ENCODE measurements around the gene NPVF. TPM values are rescaled to one million over a fixed set of nuclear protein-coding genes. Genes with fewer than 3 reads are reported as not detected.

Gene NPVF
- not detected in 2 replicates for total RNA-seq (2014; rRNA removed; shearing (Covaris generic))
- not detected in 2 replicates for polyA plus RNA-seq (2015; cell fraction: cytosol; rRNA removed)
- polyA plus RNA-seq (2015; cell fraction: nucleus; rRNA removed): not detected in 2 replicates

- in situ Hi-C loops (cut with HindIII; ENCODE audit: low pct_unique_long_range_greater_than_20kb, low sequenced_read_pairs): no loop called here
- DNase-seq (ENCODE audit: low read depth, low spot score): no peak
Observed at GRCh38 chr7:25228386-25228785, at the start of gene NPVF. Gene NPVF, minus strand, starts transcription at chr7:25228486. Its CDS starts 47 bp downstream, at chr7:25228439.

- no peak for DNase-seq (ENCODE audit: low read depth, low spot score)
- in situ Hi-C loops (cut with HindIII; ENCODE audit: low pct_unique_long_range_greater_than_20kb, low sequenced_read_pairs): no loop called here
Observed at GRCh38 chr7:25272265-25272664, 44.0 kb upstream of the NPVF start.

- no peak for DNase-seq (ENCODE audit: low read depth, low spot score)
Observed at GRCh38 chr7:25263337-25263736, 35.1 kb upstream of the NPVF start.

GRCh38 chr7:25262586-25262985, 34.3 kb upstream of the NPVF start:
- no peak for DNase-seq (ENCODE audit: low read depth, low spot score)
- in situ Hi-C loops (cut with HindIII; ENCODE audit: low pct_unique_long_range_greater_than_20kb, low sequenced_read_pairs): no loop called here

More at GRCh38 chr7:25263337-25263736, 35.1 kb upstream of the NPVF start:
- in situ Hi-C loops (cut with HindIII; ENCODE audit: low pct_unique_long_range_greater_than_20kb, low sequenced_read_pairs): no loop called here

GRCh38 chr7:25261545-25262140, 33.4 kb upstream of the NPVF start:
- in situ Hi-C loops (cut with HindIII; ENCODE audit: low pct_unique_long_range_greater_than_20kb, low sequenced_read_pairs): no loop called here
- DNase-seq (ENCODE audit: low read depth, low spot score): no peak

- in situ Hi-C loops (cut with HindIII; ENCODE audit: low pct_unique_long_range_greater_than_20kb, low sequenced_read_pairs): no loop called here
- DNase-seq (ENCODE audit: low read depth, low spot score): peak; percentile 22
Observed at GRCh38 chr7:25260862-25261494, 32.7 kb upstream of the NPVF start.

- DNase-seq (ENCODE audit: low read depth, low spot score): peak; percentile 93
- in situ Hi-C loops (cut with HindIII; ENCODE audit: low pct_unique_long_range_greater_than_20kb, low sequenced_read_pairs): no loop called here
Observed at GRCh38 chr7:25259487-25260243, 31.4 kb upstream of the NPVF start.

GRCh38 chr7:25256333-25256819, 28.1 kb upstream of the NPVF start:
- in situ Hi-C loops (cut with HindIII; ENCODE audit: low pct_unique_long_range_greater_than_20kb, low sequenced_read_pairs): no loop called here

GRCh38 chr7:25255611-25256332, 27.5 kb upstream of the NPVF start:
- in situ Hi-C loops (cut with HindIII; ENCODE audit: low pct_unique_long_range_greater_than_20kb, low sequenced_read_pairs): no loop called here
- no peak for DNase-seq (ENCODE audit: low read depth, low spot score)

More at GRCh38 chr7:25256333-25256819, 28.1 kb upstream of the NPVF start:
- DNase-seq (ENCODE audit: low read depth, low spot score): no peak

GRCh38 chr7:25254604-25255003, 26.3 kb upstream of the NPVF start:
- in situ Hi-C loops (cut with HindIII; ENCODE audit: low pct_unique_long_range_greater_than_20kb, low sequenced_read_pairs): no loop called here
- no peak for DNase-seq (ENCODE audit: low read depth, low spot score)

GRCh38 chr7:25253714-25254113, 25.4 kb upstream of the NPVF start:
- no peak for DNase-seq (ENCODE audit: low read depth, low spot score)
- in situ Hi-C loops (cut with HindIII; ENCODE audit: low pct_unique_long_range_greater_than_20kb, low sequenced_read_pairs): no loop called here

- DNase-seq (ENCODE audit: low read depth, low spot score): no peak
- in situ Hi-C loops (cut with HindIII; ENCODE audit: low pct_unique_long_range_greater_than_20kb, low sequenced_read_pairs): no loop called here
Observed at GRCh38 chr7:25250386-25250785, 22.1 kb upstream of the NPVF start.

- no peak for DNase-seq (ENCODE audit: low read depth, low spot score)
- in situ Hi-C loops (cut with HindIII; ENCODE audit: low pct_unique_long_range_greater_than_20kb, low sequenced_read_pairs): no loop called here
Observed at GRCh38 chr7:25249772-25250171, 21.5 kb upstream of the NPVF start.

- no peak for DNase-seq (ENCODE audit: low read depth, low spot score)
- in situ Hi-C loops (cut with HindIII; ENCODE audit: low pct_unique_long_range_greater_than_20kb, low sequenced_read_pairs): no loop called here
Observed at GRCh38 chr7:25246306-25246705, 18.0 kb upstream of the NPVF start.

GRCh38 chr7:25244254-25245033, 16.2 kb upstream of the NPVF start:
- DNase-seq (ENCODE audit: low read depth, low spot score): no peak
- in situ Hi-C loops (cut with HindIII; ENCODE audit: low pct_unique_long_range_greater_than_20kb, low sequenced_read_pairs): no loop called here

- in situ Hi-C loops (cut with HindIII; ENCODE audit: low pct_unique_long_range_greater_than_20kb, low sequenced_read_pairs): no loop called here
- DNase-seq (ENCODE audit: low read depth, low spot score): no peak
Observed at GRCh38 chr7:25242678-25243077, 14.4 kb upstream of the NPVF start.

GRCh38 chr7:25240896-25241295, 12.6 kb upstream of the NPVF start:
- in situ Hi-C loops (cut with HindIII; ENCODE audit: low pct_unique_long_range_greater_than_20kb, low sequenced_read_pairs): no loop called here
- DNase-seq (ENCODE audit: low read depth, low spot score): no peak
